HG03103 (cell line): ENCODE data around the gene PCNP.
"Not testable (repeated sequence)": the region's sequence is repeated elsewhere in the genome, so short reads cannot be mapped to it uniquely, and the experiment has no call there.

Experiments
- ATAC-seq: cut with Tn5 transposase; IDR thresholded peaks from one replicate; pipeline ENCODE4 v1.9.1; 2021; ENCODE audit warnings: low read depth; ENCODE audit not compliant: unreplicated experiment

Gene PCNP

GRCh38 chr3:101561630-101562328, 12.2 kb upstream of the PCNP start, which contains the start of gene TRMT10C:
TRMT10C (plus strand) TSS chr3:101561868; CDS start chr3:101564782, 2,914 bp downstream.
- ATAC-seq, result peak; percentile 100

DNA sequence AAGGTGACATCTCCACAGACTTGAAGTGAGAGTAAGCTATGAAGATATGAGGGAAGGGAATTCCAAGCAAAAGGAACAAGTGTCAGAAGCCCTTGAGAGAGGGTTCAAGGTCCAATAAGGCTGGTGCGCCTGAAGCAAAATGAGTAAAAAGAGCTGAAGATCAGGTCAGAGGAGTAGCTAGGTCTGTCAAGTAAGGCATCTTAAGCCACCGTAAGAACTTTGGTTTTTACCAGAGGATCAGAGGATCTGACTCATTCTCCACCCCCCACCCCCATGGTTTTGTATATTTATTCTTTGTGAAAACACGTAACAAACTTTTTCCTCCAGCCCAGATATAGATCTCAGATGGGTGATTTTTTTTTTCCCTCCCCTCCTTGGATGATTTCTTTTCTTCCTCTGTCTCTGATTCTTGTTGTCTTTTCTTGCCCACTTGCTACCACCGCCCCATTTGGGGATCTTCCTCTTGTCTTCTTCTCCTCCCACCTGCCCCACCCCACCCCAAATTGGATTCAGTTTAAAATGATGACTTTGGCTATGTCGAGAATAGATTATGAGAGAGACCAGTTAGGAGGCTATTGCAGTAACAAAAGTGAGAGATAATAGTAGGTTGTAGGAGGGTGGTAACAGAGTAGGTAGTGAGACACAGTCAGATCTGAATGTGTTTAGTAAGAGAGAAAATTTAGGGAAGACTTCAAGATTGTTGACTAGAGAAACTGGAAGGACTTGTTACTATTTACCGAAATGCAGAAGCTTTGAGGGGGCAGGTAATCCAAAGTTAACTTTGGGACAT, 6.3 kb upstream of the PCNP start:
- no peak for ATAC-seq

DNA sequence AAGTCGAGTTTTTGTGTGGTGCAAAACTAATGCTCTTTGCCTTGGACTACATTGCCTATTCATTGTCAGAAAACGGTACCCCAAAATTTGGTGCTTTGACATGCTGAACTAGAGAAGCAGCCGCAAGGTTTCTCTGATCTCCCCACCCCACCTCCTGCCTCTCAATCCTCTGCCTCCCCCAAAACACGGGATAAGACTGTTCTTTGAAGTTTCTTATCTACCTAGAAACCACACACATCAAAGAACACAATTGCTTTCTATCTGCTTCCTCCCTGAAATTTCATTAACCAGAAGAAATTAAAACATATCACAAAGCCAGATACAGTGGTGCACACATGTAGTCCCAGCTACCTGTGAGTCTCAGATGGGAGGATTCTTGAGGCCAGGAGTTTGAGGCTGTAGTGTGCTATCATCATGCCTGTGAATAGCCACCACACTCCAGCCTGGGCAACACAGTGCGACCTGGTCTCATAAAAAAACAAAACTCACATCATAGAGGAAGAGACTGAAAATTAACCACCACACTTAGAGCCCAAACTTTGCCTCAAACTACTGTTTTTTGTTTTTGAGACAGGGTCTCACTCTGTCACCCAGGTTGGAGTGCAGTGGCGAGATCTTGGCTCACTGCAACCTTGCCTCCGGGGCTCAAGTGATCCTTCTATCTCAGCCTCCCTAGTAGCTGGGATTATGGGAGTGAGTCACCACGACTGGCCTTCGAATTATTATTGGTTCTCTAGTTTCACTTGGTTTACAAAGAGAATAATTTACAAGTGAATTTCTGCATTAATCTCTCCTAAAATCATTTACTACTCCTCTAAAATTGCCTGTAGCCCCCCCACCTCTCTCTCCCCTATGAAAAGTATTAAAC, 2.7 kb upstream of the PCNP start:
- no peak for ATAC-seq

- ATAC-seq, result peak; percentile 33
Measured at GRCh38 chr3:101574388-101575112, 570 bp downstream of the PCNP start.

GRCh38 chr3:101577286-101577685, 3.3 kb downstream of the PCNP start:
- ATAC-seq, result no peak

DNA sequence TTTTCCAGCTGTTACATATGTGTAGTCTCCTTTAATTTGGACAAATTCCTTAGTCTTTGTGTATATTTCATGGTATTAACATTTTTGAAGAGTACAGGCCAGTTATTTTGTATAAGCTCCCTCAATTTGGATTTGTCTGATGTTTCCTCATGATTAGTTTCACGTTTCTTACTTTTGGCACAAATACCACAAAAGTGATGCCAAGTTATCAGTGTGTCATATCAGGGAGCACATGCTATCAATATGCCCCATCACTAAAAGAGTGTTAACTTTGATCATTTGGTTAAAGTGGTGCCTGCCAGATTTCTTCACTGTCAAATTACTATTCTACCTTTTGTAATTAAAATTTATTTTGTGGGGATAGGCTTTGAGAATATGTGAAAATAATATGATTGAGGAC, 14.6 kb downstream of the PCNP start:
- no peak for ATAC-seq

- no peak for ATAC-seq
Measured at GRCh38 chr3:101591071-101591470, 17.1 kb downstream of the PCNP start.

DNA sequence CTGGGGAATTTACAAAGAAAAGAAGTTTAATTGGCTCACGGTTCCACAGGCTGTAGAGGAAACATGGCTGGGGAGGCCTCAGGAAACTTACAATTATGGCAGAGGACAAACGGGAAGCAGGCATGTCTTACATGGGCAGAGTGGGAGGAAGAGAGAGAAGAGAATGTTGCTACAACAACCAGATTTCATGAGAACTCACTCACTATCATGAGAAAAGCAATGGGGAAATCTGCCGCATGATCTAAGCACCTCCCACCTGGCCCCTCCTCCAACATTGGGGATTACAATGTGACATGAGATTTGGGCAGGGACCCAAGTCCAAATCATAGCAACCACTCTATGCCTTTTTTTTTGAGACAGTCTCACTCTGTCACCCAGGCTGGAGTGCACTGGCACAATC, 28.8 kb downstream of the PCNP start:
- ATAC-seq, result no peak

DNA sequence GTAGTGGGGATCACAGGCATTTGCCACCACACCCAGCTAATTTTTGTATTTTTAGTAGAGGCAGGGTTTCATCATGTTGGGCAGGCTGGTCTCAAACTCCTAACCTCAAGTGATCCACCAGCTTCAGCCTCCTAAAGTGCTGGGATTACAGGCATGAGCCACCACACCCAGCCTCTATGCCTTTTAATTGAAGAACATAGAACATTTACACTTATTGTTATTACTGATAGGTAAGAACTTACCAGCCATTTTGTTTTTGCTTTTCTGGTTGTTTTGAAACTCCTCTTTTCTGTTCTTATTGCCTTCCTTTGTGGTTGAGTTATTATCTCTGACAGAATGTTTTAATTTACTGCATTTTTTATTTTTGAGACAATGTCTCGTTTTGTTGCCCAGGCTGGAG, 29.2 kb downstream of the PCNP start:
- no peak for ATAC-seq

DNA sequence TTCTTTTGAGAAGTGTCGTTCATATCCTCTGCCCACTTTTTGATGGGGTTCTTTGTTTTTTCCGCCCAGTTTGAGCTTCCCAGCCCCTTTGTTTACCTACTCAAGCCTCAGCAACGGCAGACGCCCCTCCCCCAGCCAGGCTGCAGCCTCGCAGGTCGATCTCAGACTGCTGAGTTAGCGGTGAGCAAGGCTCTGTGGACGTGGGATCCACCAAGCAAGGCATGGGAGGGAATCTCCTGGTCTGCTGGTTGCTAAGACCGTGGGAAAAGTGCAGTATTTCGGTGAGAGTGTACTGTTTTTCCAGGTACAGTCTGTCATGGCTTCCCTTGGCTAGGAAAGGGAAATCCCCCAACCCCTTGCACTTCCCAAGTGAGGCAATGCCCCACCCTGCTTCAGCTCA, 31.4 kb downstream of the PCNP start:
- not testable (repeated sequence) for ATAC-seq

- no peak for ATAC-seq
Measured at GRCh38 chr3:101611023-101611422, 37.0 kb downstream of the PCNP start.

- not testable (repeated sequence) for ATAC-seq
Measured at GRCh38 chr3:101613014-101613413, 39.0 kb downstream of the PCNP start.

DNA sequence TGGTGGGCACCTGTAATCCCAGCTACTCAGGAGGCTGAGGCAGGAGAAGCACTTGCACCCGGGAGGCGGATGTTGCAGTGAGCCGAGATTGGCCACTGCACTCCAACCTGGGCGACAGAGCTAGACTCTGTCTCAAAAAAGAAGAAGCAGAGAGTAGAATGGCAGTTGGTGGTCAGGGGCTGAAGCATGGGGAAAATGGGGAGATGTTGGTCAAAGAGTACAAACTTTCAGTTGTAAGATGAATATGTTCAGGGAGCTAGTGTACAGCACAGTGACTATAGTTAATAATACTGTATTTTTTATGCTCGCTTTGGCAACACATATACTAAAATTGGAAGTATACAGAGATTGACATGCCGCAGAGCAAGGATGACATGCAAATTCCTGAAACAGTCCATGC, 41.5 kb downstream of the PCNP start:
- ATAC-seq, result no peak

DNA sequence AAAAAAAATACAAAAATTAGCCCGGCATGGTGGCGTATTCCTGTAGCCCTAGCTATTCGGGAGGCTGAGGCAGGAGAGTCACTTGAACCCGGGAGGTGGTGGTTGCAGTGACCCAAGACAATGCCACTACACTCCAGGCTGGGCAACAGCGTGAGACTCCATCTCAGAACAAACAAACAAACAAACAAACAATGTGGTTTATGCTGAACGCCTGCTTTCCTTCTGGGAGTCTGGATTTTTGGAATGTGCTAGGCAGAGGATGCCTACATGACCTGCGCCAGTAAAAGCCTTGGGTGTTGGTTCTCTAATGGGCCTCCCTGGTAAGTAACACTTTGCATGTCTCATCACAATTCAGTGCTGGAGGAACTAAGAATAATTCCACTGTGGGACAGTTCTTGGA, 43.5 kb downstream of the PCNP start:
- no peak for ATAC-seq

GRCh38 chr3:101618726-101619125, 44.7 kb downstream of the PCNP start:
- ATAC-seq, result no peak

DNA sequence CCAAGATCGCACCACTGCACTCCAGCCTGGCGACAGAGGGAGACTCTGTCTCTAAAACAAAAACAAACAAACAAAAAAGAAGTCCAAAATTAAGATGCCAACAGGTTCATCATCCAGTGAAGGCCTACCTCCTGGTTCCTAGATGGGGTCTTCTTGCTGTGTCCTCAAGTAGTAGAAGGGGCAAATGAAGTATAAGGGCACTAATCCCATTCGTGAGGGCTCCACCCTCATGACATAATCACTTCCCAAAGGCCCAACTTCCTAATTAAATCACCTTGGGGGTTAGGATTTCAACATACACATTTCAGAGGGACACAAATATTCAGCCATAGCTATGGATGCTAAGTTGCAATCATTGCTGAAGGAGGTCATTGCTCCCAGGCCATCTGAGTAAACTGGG, 45.8 kb downstream of the PCNP start:
- no peak for ATAC-seq

- ATAC-seq, result no peak
Measured at GRCh38 chr3:101623656-101624055, 49.7 kb downstream of the PCNP start.

GRCh38 chr3:101624857-101625256, 50.9 kb downstream of the PCNP start:
- ATAC-seq, result no peak

DNA sequence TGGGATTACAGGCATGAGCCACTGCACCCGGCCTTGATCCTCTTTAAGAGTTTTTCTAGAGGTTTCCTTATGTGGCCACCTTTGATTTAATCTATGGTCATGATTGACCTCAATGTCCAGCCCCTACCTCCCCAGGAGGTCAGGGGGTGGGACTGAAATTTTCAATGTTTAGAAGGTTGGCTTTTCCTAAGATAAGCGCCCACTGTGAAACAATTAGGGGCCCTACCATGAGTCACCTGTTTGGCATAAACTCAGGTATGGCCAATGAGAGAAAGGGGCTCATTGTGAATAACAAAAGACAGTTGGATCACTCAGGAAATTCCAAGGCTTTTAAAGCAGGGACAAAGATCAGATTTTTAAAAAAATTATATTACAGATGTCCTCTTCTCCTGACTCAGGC, 51.9 kb downstream of the PCNP start:
- ATAC-seq, result no peak

GRCh38 chr3:101629219-101629618, 55.2 kb downstream of the PCNP start:
- no peak for ATAC-seq
